Epithelial cell of proximal tubule (primary cell): Measurements from ENCODE around the gene HOXB9. TPM values are rescaled to one million over a fixed set of nuclear protein-coding genes. Genes with fewer than 3 reads are reported as not detected.
A peak's percentile ranks its signal among the peaks of the same experiment; 100 is the strongest.

Source experiments
- DNase-seq: peaks from one replicate; pipeline ENCODE4 v3.0.0-alpha.2; 2011; ENCODE audit warnings: low read depth
- H3K4me3 ChIP-seq: 2 replicates; pipeline ENCODE4 v1.5.1; 2011; ENCODE audit warnings: low read depth, mild to moderate bottlenecking, low read length
- total RNA-seq: library from RNA; depleted of rRNA; stranded (reverse); fragments of >200 nt; gene quantifications from 2 replicates; pipeline ENCODE4 v1.2.3, GENCODE V29; 2015
- TF ChIP-seq, protein P1 (sequence below): conservative IDR thresholded peaks from 2 replicates; pipeline ENCODE4 v1.5.1; 2012; ENCODE audit warnings: low read depth, mild to moderate bottlenecking, low read length

HOXB9 gene
- total RNA-seq, 1 donor from 2014 or later = 74.5 TPM

DNA sequence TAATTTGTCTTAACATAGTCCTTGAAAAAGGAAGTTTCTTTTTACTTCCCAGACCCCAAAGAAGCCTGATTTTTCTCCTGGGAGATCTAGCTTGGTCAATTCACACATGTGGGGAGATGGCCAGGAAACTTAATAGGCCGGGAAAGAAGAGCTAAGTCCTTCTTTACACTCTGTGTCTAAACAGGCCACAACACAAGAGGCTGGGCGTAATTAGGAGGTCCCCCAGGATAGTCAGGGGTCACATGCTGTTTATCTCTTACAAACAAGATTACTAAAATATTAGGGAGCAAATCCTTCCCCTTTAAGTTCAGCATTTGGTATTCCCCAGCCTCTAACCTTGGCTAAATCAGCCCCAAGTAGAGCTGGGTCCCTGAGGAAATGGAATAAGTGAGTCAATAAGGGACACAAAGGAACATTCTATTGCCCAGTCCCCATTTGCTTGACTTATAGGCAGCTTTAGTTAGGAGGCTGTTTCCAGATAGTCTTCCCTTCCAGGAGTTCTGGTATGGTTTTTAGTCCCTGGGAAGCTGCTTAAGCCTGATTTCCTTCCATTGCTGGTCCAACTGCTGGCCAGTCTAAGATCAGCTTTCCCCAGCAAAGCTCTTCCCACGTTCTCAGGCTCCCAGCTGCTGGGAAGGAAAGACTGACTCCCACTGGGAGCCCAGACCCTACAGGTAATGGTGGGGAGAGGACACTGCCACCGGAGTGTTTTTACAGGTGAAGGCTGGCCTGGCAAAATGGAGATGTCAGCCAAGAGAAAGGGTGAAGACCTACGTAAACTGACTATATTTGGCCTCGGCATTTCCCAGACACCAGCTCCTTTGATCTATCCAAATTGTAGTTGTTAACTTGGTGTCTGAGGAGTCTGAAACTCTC is 14.1 kb upstream of the HOXB9 start:
- TF ChIP-seq, protein P1, sequence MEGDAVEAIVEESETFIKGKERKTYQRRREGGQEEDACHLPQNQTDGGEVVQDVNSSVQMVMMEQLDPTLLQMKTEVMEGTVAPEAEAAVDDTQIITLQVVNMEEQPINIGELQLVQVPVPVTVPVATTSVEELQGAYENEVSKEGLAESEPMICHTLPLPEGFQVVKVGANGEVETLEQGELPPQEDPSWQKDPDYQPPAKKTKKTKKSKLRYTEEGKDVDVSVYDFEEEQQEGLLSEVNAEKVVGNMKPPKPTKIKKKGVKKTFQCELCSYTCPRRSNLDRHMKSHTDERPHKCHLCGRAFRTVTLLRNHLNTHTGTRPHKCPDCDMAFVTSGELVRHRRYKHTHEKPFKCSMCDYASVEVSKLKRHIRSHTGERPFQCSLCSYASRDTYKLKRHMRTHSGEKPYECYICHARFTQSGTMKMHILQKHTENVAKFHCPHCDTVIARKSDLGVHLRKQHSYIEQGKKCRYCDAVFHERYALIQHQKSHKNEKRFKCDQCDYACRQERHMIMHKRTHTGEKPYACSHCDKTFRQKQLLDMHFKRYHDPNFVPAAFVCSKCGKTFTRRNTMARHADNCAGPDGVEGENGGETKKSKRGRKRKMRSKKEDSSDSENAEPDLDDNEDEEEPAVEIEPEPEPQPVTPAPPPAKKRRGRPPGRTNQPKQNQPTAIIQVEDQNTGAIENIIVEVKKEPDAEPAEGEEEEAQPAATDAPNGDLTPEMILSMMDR = no peak
- no peak for DNase-seq

GRCh38 chr17:48639136-48639535 is 13.0 kb upstream of the HOXB9 start:
- no peak overlapping the region for H3K4me3 ChIP-seq
- TF ChIP-seq, protein P1 = no peak
- DNase-seq = no peak

More for the DNA sequence above, 14.1 kb upstream of the HOXB9 start:
- no peak overlapping the region for H3K4me3 ChIP-seq

GRCh38 chr17:48637323-48638260 is 11.4 kb upstream of the HOXB9 start:
- DNase-seq = no peak
- no peak overlapping the region for H3K4me3 ChIP-seq
- TF ChIP-seq, protein P1 = no peak

- no peak for DNase-seq
- TF ChIP-seq, protein P1 = peak; percentile 66
- H3K4me3 ChIP-seq = peak overlapping the region; percentile 15
Measured at GRCh38 chr17:48636177-48637018, 10.2 kb upstream of the HOXB9 start.

- H3K4me3 ChIP-seq = no peak overlapping the region
- TF ChIP-seq, protein P1 = no peak
- DNase-seq = no peak
Measured at GRCh38 chr17:48634493-48635208, 8.5 kb upstream of the HOXB9 start.

- TF ChIP-seq, protein P1 = no peak
- no peak for DNase-seq
Measured at GRCh38 chr17:48633266-48633677, 7.1 kb upstream of the HOXB9 start.

More at GRCh38 chr17:48633266-48633677, 7.1 kb upstream of the HOXB9 start:
- no peak overlapping the region for H3K4me3 ChIP-seq
